NCI-H524 (cell line): ENCODE data around the gene CSRP1.

Experiments
- DNase-seq, 2 experiments: peaks; one replicate each; lab custom pipeline; 2025; lab: John Stamatoyannopoulos, UW

CSRP1 gene

DNA sequence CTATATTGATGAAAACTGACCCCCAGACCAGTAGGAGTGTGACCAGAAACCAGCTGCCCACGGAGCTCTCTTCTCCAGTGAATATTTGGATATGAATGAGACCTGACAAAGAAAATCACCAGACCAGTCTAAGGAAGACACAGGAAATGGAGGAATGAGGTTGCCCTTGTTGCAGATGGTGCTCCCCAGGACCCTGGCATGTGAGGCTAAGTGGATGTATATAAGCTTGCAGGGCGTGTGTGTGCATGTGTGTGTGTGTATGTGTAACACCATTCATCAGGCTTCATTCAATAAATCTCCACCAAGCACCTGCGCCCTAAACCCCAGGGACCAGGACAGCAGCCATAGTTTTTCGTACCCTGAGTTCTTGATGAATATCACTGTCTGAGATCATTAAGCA lies 52.3 kb downstream of the CSRP1 start:
- no peak for DNase-seq

DNA sequence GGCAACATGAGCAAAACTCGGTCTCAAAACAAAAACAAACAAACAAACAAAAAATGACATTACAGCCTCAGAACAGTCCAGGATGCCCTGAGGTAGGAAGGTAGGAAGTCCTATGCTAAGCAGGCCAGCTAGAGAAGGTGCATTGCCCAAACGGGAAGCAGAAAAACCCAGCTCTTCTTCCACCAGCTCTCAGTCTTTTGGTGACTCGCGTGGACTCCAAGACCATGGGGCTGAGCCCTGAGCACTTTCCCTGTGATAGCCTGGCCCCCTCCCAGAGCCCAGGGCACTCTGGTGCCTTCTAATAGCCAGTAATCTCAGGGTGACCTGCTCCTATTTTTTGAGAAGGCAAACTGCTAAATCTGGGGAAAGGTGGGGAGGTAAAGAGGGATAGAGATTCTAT lies 54.1 kb downstream of the CSRP1 start:
- DNase-seq = no peak

DNA sequence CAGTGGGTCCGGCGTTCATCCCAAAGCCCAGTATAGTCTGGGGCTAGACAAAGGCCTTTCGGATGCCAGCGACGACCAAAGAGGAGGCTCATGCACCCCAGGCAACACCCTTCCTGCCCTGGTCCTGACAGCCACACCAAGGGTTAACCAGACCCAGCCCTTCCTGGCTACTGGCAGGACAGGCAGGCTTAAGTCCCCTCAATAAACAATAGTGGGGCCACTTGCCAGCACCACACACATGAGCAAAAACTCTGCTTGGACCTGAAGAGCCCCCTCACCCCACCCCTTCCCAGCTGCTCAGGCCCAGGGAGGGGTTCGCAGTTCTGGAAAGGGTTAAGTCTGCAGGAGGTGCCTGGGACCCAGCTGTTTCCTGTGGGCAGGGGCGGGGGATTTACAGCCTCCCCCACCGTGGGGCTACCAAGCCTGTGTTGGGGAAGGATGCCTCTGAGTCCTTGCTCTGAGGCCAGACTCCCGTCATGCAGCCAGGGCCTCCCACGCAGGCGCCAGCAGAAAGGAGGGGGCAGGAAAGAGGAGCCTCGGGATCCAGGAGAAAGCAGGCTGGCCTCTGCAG lies 56.1 kb downstream of the CSRP1 start:
- DNase-seq = peak; percentile 19 to 56

DNA sequence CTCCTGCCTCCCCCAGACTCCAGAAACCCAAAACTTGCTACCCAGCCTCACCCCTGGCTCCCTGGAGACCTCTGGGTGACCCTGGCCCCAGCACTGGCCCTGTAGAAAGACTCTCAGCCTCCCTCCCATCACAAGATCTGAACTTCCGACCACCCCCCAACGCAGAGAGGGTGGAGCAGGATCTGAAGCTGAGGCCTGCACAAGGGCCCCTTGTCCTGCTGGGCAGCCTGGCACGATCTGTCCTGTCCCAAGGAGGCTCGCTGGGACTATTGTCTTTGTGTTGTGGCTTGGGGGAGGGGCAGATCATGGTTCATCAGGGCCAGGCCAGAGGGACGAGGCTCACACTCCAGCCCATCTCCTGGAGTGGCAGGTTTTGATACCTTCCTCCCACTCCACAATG lies 57.9 kb downstream of the CSRP1 start:
- no peak for DNase-seq

DNA sequence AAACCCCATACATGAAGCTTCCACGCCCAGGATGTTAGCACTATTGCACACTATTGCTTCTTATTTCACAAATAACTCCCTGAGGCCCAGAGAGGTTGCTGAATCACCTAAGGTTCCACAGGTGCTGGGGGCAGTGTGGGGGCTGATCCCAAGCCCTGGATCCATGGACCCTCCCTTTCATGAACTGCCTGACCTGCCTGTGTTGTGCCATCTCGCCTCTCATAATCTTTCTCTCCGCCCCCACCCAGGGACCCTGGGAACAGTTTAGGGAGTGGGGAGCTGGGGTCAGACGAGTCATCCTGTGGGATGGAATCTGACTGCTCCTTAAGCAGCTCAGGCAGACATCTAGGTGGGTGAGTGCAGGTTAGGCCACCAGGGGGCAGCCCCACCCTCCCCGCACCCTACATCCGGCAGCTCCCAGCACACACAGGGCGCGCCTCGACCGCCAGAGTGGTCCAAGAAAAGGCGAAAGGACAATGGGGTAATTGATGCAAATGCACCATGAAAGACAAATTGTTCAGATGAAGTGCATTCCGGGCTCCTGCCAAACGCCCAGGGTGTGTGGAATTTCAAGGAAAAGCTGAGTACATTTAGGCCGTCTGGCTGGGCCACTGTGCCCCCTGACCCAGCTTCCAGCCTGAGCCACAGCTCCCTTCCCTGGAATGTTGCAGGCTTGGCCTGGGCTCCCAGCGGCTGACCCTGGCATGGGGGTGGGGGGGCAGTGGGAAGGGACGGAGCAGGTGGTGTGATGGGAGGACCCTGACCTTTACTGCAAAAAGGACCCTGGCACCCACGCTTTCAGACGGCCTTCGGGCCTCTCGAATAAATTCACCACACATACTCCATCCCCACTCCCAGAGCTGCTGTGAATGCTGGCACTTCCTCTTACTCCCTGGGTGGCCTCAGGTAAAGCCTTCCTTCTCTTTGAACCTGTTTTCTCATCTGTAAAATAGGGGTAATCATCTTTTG lies 58.7 kb downstream of the CSRP1 start:
- DNase-seq = peak in 1 of 2 experiments; percentile 46

DNA sequence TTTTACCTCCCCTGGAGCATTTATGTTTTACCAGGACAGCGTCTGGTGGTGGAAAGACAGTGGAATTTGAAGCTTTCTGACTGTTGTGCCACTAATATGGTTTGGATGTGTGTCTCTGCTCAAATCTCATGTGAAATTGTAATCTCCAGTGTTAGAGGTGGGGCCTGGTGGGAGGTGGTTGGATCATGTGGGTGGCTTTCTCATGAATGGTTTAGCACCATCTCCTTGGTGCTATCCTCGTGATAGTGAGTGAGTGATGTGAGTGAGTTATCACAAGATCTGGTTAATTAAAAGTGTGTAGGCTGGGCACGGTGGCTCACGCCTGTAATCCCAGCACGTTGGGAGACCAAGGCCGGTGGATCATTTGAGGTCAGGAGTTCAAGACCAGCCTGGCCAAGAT lies 61.6 kb downstream of the CSRP1 start:
- no peak for DNase-seq

DNA sequence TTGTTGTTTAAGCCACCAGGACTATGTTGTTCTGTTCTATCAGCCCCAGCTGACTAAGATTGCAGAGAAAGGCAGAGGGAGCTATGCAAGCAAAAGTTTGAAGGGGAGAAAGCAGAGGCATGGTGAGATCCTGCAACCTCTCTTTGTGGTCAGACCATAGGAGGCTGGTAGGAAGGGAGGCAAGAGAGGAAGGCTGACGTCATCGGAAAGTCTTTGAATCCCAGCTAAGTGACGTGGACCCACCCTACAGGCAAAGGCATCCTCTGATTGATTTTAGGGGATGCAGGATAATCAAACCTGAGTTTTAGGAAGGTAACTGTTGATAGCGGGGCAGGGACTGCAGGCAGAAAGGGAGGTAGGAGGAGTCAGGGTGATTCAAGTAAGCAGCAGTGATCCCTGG lies 62.1 kb downstream of the CSRP1 start:
- DNase-seq = no peak

DNA sequence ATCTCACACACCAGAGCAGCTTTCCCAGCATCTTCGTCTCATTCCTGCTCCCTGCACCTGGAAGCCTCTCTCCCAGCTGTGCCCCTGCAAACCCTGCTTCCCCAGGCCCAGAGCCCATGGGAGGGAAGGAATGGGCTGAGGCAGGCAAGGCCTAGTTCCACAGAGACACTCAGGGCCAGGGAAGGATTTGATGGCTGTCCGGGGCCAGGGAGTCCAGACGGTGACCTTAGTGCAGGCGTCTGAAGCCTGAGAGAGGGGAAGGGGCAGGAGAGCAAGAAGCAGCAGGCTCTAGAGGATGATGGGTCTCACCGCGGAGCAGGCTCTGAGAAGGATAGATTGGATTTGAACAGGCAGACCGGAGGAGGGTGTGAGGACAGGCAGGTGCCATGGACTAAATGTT lies 63.2 kb downstream of the CSRP1 start:
- no peak for DNase-seq

DNA sequence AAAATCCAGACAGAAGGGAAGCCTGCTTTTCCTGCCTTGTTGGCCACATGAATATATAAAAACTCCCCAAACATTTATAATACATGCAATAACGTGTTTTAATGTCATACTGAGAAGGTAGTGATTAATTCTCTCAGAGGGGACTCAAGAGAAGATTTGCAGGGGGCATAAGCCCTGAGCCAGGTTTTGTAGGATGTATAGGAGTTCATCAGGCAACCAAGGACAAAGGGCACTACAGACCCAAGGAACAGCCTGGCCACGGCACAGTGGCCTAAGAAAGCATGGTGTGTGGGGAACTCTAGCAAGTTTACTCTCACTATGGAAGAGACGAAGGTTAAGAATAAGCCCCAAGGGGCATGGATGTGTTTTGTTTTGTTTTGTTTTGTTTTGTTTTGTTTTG lies 70.0 kb downstream of the CSRP1 start:
- DNase-seq = no peak

DNA sequence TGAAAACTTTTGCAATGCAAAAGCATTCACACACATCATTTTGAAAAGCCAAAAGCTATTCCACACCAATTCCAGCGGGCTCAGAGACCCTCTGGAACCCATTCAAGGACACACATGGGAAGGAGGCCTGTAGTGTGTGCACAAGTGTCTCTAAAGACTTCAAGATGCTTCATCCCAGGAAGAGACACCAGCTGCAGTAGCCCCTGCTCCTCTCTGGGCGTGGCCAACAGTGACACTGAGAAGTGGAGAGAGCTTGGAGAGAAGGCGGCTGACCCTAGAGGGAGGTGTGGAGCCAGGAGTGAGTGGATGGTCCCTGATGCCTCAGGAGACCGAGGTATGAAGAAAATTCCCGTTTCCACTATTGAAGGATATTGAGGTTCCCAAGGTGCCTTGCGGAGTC lies 70.5 kb downstream of the CSRP1 start:
- peak; percentile 79 to 85 for DNase-seq

DNA sequence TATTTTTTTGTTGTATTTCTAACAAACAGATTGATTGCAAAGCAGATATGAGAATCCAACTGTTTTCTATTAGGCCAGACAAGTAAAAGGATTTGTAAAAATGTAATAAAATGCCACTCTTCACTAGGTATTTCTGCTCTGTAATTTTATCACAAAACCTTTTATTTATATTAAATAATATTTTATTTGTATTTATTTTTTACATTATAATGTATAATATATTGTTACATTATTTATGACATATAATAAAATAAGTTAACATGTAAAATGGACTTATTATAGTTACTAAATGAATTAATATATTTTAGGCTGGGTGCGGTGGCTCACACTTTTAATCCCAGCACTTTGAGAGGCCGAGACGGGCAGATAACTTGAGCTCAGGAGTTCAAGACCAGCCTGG lies 72.7 kb downstream of the CSRP1 start:
- no peak for DNase-seq

DNA sequence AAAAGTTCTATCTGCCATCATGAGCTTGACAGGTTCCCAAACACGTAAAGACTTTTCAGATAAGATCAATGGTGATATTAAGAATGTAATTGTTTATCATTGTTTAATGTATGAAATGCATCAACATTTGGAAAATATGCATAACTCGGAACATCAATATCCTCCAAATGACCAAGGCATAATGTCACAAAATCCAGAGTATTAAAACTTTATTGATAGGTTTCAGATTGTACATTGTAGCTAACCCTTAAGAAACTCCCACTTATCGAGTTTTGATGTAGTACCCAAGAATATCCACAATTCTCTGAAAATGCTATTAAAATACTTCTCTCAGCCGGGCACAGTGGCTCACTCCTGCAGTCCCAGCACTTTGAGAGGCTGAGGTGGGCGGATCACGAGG lies 73.3 kb downstream of the CSRP1 start:
- DNase-seq = no peak
